Fibroblast of mammary gland (primary cell): ENCODE measurements around the gene COMP.
"Not testable (repeated sequence)": the region's sequence is repeated elsewhere in the genome, so short reads cannot be mapped to it uniquely, and the experiment has no call there.

Experiments used
- DNase-seq: peaks from one replicate; pipeline ENCODE4 v3.0.0-alpha.2; 2010; ENCODE audit warnings: low read depth
- H3K4me3 ChIP-seq: 2 replicates; pipeline ENCODE4 v1.5.1; 2011; ENCODE audit warnings: low read depth, mild to moderate bottlenecking, low read length, moderate library complexity; ENCODE audit not compliant: control insufficient read depth
- CTCF ChIP-seq: conservative IDR thresholded peaks from 2 replicates; pipeline ENCODE4 v1.5.1; 2011; ENCODE audit warnings: low read depth, low read length, inconsistent platforms; ENCODE audit not compliant: control insufficient read depth, insufficient read depth

The COMP gene

DNA sequence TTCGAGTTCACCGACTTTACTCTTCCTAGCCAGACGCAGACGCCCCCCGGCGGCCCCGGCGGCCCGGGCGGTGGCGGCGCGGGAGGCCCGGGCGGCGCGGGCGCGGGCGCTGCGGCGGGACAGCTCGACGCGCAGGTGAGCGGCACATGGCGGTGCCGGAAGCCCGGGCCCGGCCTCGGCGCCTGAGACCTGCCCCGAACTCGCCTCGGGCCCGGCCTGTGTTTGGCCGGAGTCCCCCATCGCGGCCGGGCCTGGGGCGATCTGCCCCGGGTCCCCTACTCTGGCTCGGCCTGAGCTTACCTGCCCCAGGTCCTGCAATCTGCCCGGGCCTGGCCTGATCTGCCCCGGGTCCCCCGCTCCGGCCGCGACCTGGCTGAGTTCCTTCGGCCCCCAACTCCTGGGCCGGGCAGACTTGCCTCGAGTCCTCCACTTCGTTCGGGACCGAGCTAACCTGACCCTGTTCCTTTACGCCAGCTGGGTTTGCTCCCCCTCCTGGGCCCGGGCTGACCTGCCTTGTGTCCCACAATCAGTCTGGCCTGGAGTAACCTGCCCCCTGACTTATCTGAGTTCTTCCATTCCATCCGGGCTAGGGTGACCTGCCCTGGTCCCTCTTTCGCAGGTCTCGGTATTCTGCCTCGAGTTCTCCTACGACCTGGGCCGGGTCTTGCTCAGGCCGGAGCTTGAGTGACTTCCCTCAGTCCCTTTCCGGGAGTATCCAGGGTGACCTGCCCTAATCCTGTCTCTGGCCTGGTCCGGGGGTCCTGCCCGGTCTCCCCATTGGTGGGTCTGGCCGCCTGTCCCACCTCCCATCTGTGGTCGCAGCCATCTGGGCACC, 41.4 kb upstream of the COMP start:
- peak; percentile 27 for DNase-seq
- H3K4me3 ChIP-seq: peak overlapping the region; percentile 88
- peak; percentile 16 for TF ChIP-seq CTCF

DNA sequence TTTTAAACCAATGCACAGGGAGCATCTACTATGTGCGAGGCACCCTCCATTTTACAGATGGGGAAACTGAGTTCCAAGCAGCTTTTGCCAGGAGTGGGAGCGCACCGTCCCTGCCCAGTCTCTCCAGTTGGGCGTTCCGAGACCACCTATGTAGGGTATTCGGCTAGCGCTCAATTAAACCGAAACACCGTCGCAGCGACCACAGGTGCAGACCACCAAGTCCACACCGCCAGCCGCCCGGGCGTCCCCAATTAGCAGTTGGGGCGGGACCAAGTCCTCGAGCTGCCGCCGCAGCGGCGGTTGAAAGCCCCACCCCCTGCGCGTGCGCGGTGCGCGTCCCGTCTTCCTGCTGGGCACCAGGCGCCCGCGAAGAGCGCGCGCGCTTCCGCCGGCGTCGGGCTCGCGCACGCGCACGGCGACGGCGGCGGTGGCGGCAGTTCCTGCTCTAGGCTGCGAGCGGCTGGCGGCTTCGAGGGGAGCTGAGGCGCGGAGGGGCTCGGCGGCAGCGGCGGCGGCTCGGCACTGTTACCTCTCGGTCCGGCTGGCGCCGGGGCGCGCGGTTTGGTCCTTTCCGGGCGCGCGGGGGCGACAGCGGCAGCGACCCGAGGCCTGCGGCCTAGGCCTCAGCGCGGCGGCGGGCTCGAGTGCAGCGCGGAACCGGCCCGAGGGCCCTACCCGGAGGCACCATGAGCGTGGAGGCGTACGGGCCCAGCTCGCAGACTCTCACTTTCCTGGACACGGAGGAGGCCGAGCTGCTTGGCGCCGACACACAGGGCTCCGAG, 40.6 kb upstream of the COMP start, which contains the start of gene UPF1:
Gene UPF1, plus strand, starts transcription at position 436 of the 782 bp plus-strand sequence. Its CDS starts 251 bp downstream, at position 687.
- peak within 1 kb of the TSS; percentile 88 for H3K4me3 ChIP-seq
- peak; percentile 86 for DNase-seq
- TF ChIP-seq CTCF: no peak

DNA sequence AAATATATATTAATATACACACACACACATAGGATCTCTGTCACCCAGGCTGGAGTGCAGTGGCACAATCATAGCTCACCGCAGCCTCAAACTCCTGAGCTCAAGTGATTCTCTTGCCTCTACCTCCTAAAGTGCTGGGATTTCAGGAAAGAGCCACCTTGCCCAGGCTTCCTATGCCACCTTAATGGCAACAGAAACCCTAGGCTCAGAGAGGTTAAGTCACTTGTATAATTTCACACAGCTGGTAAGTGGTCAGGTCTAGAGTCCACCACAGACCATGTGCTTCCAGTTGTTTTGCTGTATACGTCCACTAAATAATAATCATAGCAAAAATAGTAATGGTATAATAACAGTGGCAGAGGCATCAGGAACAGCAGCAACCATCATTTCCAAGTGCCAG, 39.4 kb upstream of the COMP start:
- no peak overlapping the region for H3K4me3 ChIP-seq
- no peak for DNase-seq
- TF ChIP-seq CTCF: no peak

GRCh38 chr19:18828786-18829185, 37.7 kb upstream of the COMP start:
- DNase-seq: no peak
- TF ChIP-seq CTCF: no peak
- H3K4me3 ChIP-seq: no peak overlapping the region

DNA sequence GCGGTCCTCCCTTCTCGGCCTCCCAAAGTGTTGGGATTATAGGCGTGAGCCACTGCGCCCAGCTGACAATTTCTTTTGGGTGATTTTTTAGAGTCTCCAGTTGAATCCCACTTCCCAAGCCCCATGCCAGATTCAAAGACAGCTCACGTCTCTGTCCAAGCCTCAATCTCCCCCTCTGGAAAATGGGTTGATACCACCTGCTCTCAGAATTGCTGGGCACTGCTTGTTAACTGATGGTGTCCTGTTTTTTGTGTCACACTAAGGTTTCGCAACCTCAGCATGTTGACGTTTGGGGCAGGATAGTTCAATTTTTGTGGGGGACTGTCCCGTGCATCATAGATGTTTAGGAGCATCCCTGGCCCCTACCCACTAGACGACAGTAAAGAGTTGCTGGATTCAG, 26.5 kb upstream of the COMP start:
- DNase-seq: no peak
- no peak for TF ChIP-seq CTCF
- H3K4me3 ChIP-seq: no peak overlapping the region

GRCh38 chr19:18816645-18817044, 25.5 kb upstream of the COMP start:
- not testable (repeated sequence) for H3K4me3 ChIP-seq, DNase-seq

DNA sequence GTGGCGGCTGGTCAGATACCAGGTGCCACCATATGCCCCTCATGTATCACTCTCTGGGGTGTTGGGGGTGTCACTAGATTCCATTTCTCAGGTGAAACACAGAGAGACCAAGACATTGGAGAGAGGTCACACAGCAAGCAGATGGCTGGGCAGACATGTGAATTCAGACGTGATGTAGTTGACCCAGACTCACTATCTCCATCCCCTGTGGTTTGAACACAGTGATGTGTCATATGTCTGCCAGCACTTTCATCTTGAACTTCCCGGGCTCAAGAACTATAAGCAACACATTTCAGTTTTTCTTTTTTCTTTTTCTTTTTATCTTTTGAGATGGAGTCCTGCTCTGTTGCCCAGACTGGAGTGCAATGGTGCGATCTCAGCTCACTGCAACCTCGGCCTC, 24.6 kb upstream of the COMP start:
- H3K4me3 ChIP-seq: no peak overlapping the region
- no peak for TF ChIP-seq CTCF
- DNase-seq: no peak
